ENCODE measurements around the gene CXADR. TPM values are rescaled to one million over a fixed set of nuclear protein-coding genes. Genes with fewer than 3 reads are reported as not detected.

Gene CXADR
- total and polyA plus RNA-seq, 9 of the 15 experiments (the other 6 are each of a cell fraction or from before 2014, with no cell fraction given): 0.01 to 0.41 (median 0.14) TPM

DNA sequence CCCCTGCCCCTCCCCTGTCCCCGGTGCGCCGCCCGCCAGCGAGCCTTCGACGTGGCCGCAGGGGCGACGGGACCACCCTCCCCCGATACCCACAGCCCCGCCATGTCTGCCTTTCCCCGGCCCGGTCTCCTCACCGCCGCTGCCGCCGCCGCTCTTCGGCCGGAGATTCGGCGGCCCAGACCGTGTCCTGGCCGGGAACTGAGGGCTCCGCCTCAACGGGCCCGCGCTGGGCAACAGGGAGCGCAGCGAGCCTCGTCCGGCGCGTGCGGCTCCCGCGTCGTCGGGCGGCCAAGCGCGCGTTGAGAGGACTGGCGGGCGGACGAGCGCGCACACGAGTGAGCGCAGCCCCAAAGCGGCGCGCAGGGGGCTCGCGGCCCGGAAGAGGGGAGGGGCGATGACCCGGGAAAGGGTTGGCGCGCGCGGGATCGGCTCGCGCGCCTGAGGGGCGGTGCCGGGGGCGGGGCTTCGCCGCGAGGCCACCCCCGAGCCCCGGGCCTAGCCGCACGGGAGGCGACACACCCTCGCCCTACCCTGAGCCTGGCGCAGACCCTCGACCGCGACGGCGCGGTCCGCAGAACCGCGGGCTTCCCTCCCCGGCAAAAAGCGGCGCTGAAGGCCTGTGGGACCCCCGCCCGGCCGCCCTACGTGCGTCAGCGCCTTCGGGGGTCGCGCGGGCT, 99.9 kb downstream of the CXADR start, which contains the start of gene BTG3:
Gene BTG3 (minus strand): TSS at position 337 of the 677 bp plus-strand sequence. CDS start 3,757 bp downstream, outside the sequence.
- intact Hi-C loops (cut with micrococcal nuclease): no loop called here
- POLR2A ChIA-PET: interaction anchor here (2.4 to 3.6 kb wide), 3 partner anchors 11 to 16 kb away, joined by 5 to 31 read pairs (median 9); no protein-coding TSS in a partner anchor
- H3K9me3 ChIP-seq (replicated peaks; ENCODE audit: control insufficient read depth, insufficient read depth, low read depth, low read length): no peaks in the 10 kb centered on the region
- H4K20me1 ChIP-seq (replicated peaks; ENCODE audit: control insufficient read depth, insufficient read depth, low read length): no peaks in the 10 kb centered on the region
- in situ Hi-C loops (cut with MboI): no loop called here
- peak within 1 kb of the TSS; percentile 94 for H2AFZ ChIP-seq (ENCODE audit: low read depth, low read length)
- peaks cover 2 to 15% of the 10 kb centered on the region in 2 experiments; a peak in 4 of 5 replicates for H3K4me1 ChIP-seq (replicated peaks in 1 of 2; ENCODE audit: control insufficient read depth in 2 of 2, insufficient read depth in 2 of 2, low read length in 2 of 2)
- CTCF ChIA-PET (ENCODE audit: low intra/inter-chr PET ratio): no interaction called here
- BruUV-seq (replicated peaks): no TSS peak
- H3K27me3 ChIP-seq (ENCODE audit: control insufficient read depth in 2 of 2, insufficient read depth in 2 of 2, low read length in 2 of 2): peaks cover 0 to under 1% of the 10 kb centered on the region in 2 experiments; a peak in 2 of 5 replicates
- H3K4me2 ChIP-seq (ENCODE audit: insufficient read depth, low read length): peak within 1 kb of the TSS; percentile 95
- peaks cover 32% of the 10 kb centered on the region for H3K36me3 ChIP-seq (ENCODE audit: control insufficient read depth, insufficient read depth, low read length)
- peak; percentile 90 to 97 (median 95) for DNase-seq (ENCODE audit: extremely low read depth in 1 of 4, low spot score in 3 of 4)
- FAIRE-seq: no peak
- ATAC-seq: peak; percentile 89
- peaks cover 49% of the 10 kb centered on the region for H3K79me2 ChIP-seq (ENCODE audit: control insufficient read depth, insufficient read depth, low read length)
- H3K27ac ChIP-seq (ENCODE audit: extremely low read depth, low read depth, low read length): peak within 1 kb of the TSS; percentile 97
- peak within 1 kb of the TSS; percentile 93 for H3K4me3 ChIP-seq
- H3K9ac ChIP-seq (ENCODE audit: insufficient read depth in 1 of 2, low read depth in 2 of 2, low read length in 2 of 2): peak within 1 kb of the TSS; percentile 97 to 99
- 9% methylated on average over 61 of the region's 102 CpGs for WGBS (ENCODE audit: insufficient coverage, low coverage, missing lambda C conversion rate)
- no peaks in the 10 kb centered on the region for H3K9me1 ChIP-seq (ENCODE audit: control insufficient read depth, insufficient read depth, low read length)
- TF ChIP-seq FIP1L1 (IDR thresholded peaks at IDR 0.05; ENCODE audit: low read depth, low read length, poor library complexity, severe bottlenecking): peak; percentile 63
- TF ChIP-seq NR3C1 (CRISPR knock-in tag; IDR thresholded peaks at IDR 0.05): 0 out of 2 replicates have a peak, but pooled peaks have one; percentile 38
- TF ChIP-seq NFRKB (IDR thresholded peaks at IDR 0.05; ENCODE audit: low read depth): no peak
- peak; percentile 55 for TF ChIP-seq ATF7 (IDR thresholded peaks at IDR 0.05)
- TF ChIP-seq CCNT2 (IDR thresholded peaks at IDR 0.05; ENCODE audit: borderline replicate concordance, extremely low read depth, insufficient read length, low read depth, low read length): peak; percentile 77
- TF ChIP-seq, protein P1, sequence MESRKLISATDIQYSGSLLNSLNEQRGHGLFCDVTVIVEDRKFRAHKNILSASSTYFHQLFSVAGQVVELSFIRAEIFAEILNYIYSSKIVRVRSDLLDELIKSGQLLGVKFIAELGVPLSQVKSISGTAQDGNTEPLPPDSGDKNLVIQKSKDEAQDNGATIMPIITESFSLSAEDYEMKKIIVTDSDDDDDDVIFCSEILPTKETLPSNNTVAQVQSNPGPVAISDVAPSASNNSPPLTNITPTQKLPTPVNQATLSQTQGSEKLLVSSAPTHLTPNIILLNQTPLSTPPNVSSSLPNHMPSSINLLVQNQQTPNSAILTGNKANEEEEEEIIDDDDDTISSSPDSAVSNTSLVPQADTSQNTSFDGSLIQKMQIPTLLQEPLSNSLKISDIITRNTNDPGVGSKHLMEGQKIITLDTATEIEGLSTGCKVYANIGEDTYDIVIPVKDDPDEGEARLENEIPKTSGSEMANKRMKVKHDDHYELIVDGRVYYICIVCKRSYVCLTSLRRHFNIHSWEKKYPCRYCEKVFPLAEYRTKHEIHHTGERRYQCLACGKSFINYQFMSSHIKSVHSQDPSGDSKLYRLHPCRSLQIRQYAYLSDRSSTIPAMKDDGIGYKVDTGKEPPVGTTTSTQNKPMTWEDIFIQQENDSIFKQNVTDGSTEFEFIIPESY (CRISPR knock-in tag; IDR thresholded peaks at IDR 0.05): no peak
- TF ChIP-seq ZBTB1 (CRISPR knock-in tag; IDR thresholded peaks at IDR 0.05; ENCODE audit: borderline replicate concordance, low read depth): no peak
- peak; percentile 56; the same call in 1 of the 2 replicates for TF ChIP-seq MTA3 (IDR thresholded peaks at IDR 0.05; ENCODE audit: borderline replicate concordance)
- TF ChIP-seq NR2C2 (CRISPR knock-in tag; IDR thresholded peaks at IDR 0.05): no peak
- TF ChIP-seq NR2C2 (tag; IDR thresholded peaks at IDR 0.05): peak; percentile 34; the same call in 1 of the 2 replicates
- TF ChIP-seq, protein P2, sequence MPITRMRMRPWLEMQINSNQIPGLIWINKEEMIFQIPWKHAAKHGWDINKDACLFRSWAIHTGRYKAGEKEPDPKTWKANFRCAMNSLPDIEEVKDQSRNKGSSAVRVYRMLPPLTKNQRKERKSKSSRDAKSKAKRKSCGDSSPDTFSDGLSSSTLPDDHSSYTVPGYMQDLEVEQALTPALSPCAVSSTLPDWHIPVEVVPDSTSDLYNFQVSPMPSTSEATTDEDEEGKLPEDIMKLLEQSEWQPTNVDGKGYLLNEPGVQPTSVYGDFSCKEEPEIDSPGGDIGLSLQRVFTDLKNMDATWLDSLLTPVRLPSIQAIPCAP (CRISPR knock-in tag; IDR thresholded peaks at IDR 0.05; ENCODE audit: borderline replicate concordance): no peak
- no peak for TF ChIP-seq ZBTB12 (CRISPR knock-in tag; IDR thresholded peaks at IDR 0.05)
- no peak for TF ChIP-seq ZNF174 (CRISPR knock-in tag; IDR thresholded peaks at IDR 0.05)
- TF ChIP-seq PML (IDR thresholded peaks at IDR 0.05; ENCODE audit: low read length): 0 out of 2 replicates have a peak, but pooled peaks have one; percentile 40
- TF ChIP-seq CREM (IDR thresholded peaks at IDR 0.05; ENCODE audit: low read depth): peak; percentile 64; the same call in 1 of the 2 replicates
- TF ChIP-seq, protein P3, sequence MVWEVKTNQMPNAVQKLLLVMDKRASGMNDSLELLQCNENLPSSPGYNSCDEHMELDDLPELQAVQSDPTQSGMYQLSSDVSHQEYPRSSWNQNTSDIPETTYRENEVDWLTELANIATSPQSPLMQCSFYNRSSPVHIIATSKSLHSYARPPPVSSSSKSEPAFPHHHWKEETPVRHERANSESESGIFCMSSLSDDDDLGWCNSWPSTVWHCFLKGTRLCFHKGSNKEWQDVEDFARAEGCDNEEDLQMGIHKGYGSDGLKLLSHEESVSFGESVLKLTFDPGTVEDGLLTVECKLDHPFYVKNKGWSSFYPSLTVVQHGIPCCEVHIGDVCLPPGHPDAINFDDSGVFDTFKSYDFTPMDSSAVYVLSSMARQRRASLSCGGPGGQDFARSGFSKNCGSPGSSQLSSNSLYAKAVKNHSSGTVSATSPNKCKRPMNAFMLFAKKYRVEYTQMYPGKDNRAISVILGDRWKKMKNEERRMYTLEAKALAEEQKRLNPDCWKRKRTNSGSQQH (CRISPR knock-in tag; IDR thresholded peaks at IDR 0.05): no peak
- TF ChIP-seq RB1 (IDR thresholded peaks at IDR 0.05; ENCODE audit: low read depth): peak; percentile 88

All from K562 (cell line).